Measurements from ENCODE around the gene OR2A5. TPM values are rescaled to one million over a fixed set of nuclear protein-coding genes. Genes with fewer than 3 reads are reported as not detected.

OR2A5 gene
- total and polyA plus RNA-seq, 2 of the 8 experiments (the other 6 are each of a cell fraction or from before 2014, with no cell fraction given), result not detected

- Histone ChIP-seq H3K4me3 (ENCODE audit: extremely low read depth in 1 of 4, insufficient read depth in 2 of 4, low read depth in 3 of 4, low read length in 4 of 4) (no peak overlapping the region), H3K23me2 (ENCODE audit: low read depth, low read length) (no peaks in the 10 kb centered on the region), H3K27me3 (replicated peaks in 1 of 4; ENCODE audit: control insufficient read depth in 3 of 4, extremely low read depth in 1 of 4, insufficient read depth in 3 of 4, low read length in 3 of 4) (no peaks in the 10 kb centered on the region), H3K36me3 (ENCODE audit: control insufficient read depth in 2 of 4, insufficient read depth in 4 of 4, low read length in 3 of 4) (no peaks in the 10 kb centered on the region), H3K14ac (ENCODE audit: insufficient read length) (no peak overlapping the region), H3K9ac (replicated peaks in 1 of 4; ENCODE audit: extremely low read depth in 1 of 4, low read depth in 3 of 4, low read length in 3 of 4) (no peak overlapping the region), H3K4me2 (ENCODE audit: insufficient read depth in 1 of 2, low read depth in 2 of 2, low read length in 2 of 2) (no peak overlapping the region), H2BK5ac (ENCODE audit: low read depth, low read length) (no peak overlapping the region), H3K56ac (replicated peaks; ENCODE audit: insufficient read length, low read depth, low read length) (no peak overlapping the region), H4K5ac (ENCODE audit: insufficient read length, low read depth, low read length) (no peak overlapping the region), H3K23ac (ENCODE audit: insufficient read length) (no peak overlapping the region), H3K79me2 (ENCODE audit: control insufficient read depth in 1 of 2, insufficient read depth in 2 of 2, low read length in 2 of 2) (no peaks in the 10 kb centered on the region), H4K8ac (ENCODE audit: extremely low read depth, insufficient read depth, low read length) (no peak overlapping the region), H2AFZ (ENCODE audit: low read length) (no peak overlapping the region), H4K91ac (replicated peaks; ENCODE audit: insufficient read length, low read length) (no peak overlapping the region), H3K4ac (replicated peaks; ENCODE audit: insufficient read length, low read depth, low read length) (no peak overlapping the region), H3K79me1 (ENCODE audit: low read depth, low read length) (no peaks in the 10 kb centered on the region), H2AK5ac (ENCODE audit: low read depth, low read length) (no peak overlapping the region), H2BK15ac (ENCODE audit: low read length) (no peak overlapping the region), H3K9me3 (ENCODE audit: insufficient read depth in 2 of 2, low read depth in 1 of 2, low read length in 1 of 2) (peaks cover 14 to 17% of the 10 kb centered on the region in 2 experiments; a peak in 3 of 4 replicates), H2BK20ac (ENCODE audit: low read length) (no peak overlapping the region), H2BK120ac (replicated peaks; ENCODE audit: low read depth, low read length) (no peak overlapping the region), H3K4me1 (replicated peaks in 1 of 4; ENCODE audit: control insufficient read depth in 3 of 4, insufficient read depth in 4 of 4, low read length in 3 of 4) (no peaks in the 10 kb centered on the region), H4K20me1 (replicated peaks in 1 of 2; ENCODE audit: control insufficient read depth in 1 of 2, insufficient read depth in 2 of 2, low read length in 2 of 2) (no peaks in the 10 kb centered on the region), H3K18ac (ENCODE audit: extremely low read depth, low read length) (no peak overlapping the region), H2BK12ac (ENCODE audit: low read depth, low read length) (no peak overlapping the region), H3K27ac (ENCODE audit: low read depth, low read length) (no peak overlapping the region)
- FAIRE-seq, result no peak
- ChIA-PET CTCF (ENCODE audit: partially characterized antibody) (no interaction called here), POLR2A (ENCODE audit: partially characterized antibody) (no interaction called here)
- no peak for DNase-seq (ENCODE audit: low read depth in 1 of 2, low spot score in 2 of 2)
- TF ChIP-seq MAFK (IDR thresholded peaks at IDR 0.05; ENCODE audit: low read depth, low read length) (no peak), ZNF274 (IDR thresholded peaks at IDR 0.05; ENCODE audit: borderline replicate concordance, extremely low read depth, low read length) (no peak), EGR1 (IDR thresholded peaks at IDR 0.05; ENCODE audit: borderline replicate concordance, low read depth, low read length) (no peak), TBP (IDR thresholded peaks at IDR 0.05; ENCODE audit: low read depth, low read length) (no peak), SIN3A (conservative IDR thresholded peaks at IDR 0.05 in 1 of 2, IDR thresholded peaks at IDR 0.05 in 1 of 2; ENCODE audit: low read depth in 1 of 2, low read length in 2 of 2) (no peak), EZH2 (IDR thresholded peaks at IDR 0.05; ENCODE audit: low read depth, low read length, severe bottlenecking) (no peak), KDM4A (IDR thresholded peaks at IDR 0.05; ENCODE audit: low read depth, low read length, severe bottlenecking) (no peak), E2F6 (IDR thresholded peaks at IDR 0.05) (no peak), SP1 (IDR thresholded peaks at IDR 0.05; ENCODE audit: low read depth, low read length) (no peak), USF2 (IDR thresholded peaks at IDR 0.05; ENCODE audit: low read length) (no peak)
- 90% methylated on average over 1 of the region's 1 CpG; no CpG with 5 or more reads in 1 of the 2 experiments for WGBS, 2 experiments (ENCODE audit: extremely low coverage in 1 of 2, insufficient coverage in 1 of 2, insufficient read length in 1 of 2, insufficient replicate concordance in 2 of 2, low coverage in 1 of 2, low lambda C conversion rate in 2 of 2, missing lambda C conversion rate in 1 of 2)
These were observed 42.1 kb upstream of the OR2A5 start for GRCh38 chr7:144006692-144007042.

Data from H1 (cell line).